Subcutaneous adipose tissue (tissue), 4 donors: ENCODE results near the gene RPS2. TPM values are rescaled to one million over a fixed set of nuclear protein-coding genes. Genes with fewer than 3 reads are reported as not detected.

Experiments used
- CTCF ChIP-seq: fragments of 450-650 bp; IDR thresholded peaks from one replicate; pipeline ENCODE4 v1.5.1; 2016; ENCODE audit warnings: low read depth, mild to moderate bottlenecking, control low read depth, antibody characterized with exemption, moderate library complexity
- total RNA-seq, 4 donors: library from RNA; depleted of rRNA; stranded (reverse); fragments of >200 nt; gene quantifications; one replicate each; pipeline ENCODE4 v1.1.0, GENCODE V29; 2016

RPS2 gene
- total RNA-seq, 4 donors from 2014 or later = 1,492 to 1,850 (median 1,797) TPM

GRCh38 chr16:2007081-2007836 lies 42.6 kb upstream of the RPS2 start:
- TF ChIP-seq CTCF = no peak

GRCh38 chr16:2006317-2006716 lies 41.7 kb upstream of the RPS2 start:
- TF ChIP-seq CTCF = no peak

- TF ChIP-seq CTCF = no peak
Observed at GRCh38 chr16:2005646-2006045, 41.0 kb upstream of the RPS2 start.

GRCh38 chr16:2004795-2005517 lies 40.3 kb upstream of the RPS2 start:
- TF ChIP-seq CTCF = no peak

- TF ChIP-seq CTCF = no peak
Observed at GRCh38 chr16:2003827-2004641, 39.4 kb upstream of the RPS2 start.

- TF ChIP-seq CTCF = no peak
Observed at GRCh38 chr16:2003231-2003826, 38.7 kb upstream of the RPS2 start.
